Measurements from ENCODE around the gene ADIPOR1.

DNA sequence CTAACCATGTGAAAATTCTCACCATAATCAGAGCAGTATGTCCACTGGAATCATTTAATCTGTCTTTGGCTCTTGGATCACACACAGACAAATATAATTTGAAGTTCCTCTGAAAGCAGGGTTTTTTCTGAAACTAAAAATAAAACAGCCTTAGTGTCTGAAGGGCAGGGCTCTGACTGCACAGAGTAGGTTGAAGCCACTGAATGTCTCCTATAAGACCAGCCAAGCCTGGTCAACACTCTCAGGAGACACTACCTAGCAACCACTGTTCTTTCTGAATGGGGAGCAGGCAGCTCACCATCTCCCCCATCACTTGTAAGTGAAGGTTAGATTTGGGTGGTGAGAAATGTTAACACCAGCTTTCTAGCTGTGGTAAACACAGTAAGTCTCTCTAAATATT is 33.0 kb upstream of the ADIPOR1 start:
- TF ChIP-seq POLR2A (IDR thresholded peaks at IDR 0.05) (no peak), EP300 (IDR thresholded peaks at IDR 0.05) (no peak)
- TF ChIP-seq, protein P1, sequence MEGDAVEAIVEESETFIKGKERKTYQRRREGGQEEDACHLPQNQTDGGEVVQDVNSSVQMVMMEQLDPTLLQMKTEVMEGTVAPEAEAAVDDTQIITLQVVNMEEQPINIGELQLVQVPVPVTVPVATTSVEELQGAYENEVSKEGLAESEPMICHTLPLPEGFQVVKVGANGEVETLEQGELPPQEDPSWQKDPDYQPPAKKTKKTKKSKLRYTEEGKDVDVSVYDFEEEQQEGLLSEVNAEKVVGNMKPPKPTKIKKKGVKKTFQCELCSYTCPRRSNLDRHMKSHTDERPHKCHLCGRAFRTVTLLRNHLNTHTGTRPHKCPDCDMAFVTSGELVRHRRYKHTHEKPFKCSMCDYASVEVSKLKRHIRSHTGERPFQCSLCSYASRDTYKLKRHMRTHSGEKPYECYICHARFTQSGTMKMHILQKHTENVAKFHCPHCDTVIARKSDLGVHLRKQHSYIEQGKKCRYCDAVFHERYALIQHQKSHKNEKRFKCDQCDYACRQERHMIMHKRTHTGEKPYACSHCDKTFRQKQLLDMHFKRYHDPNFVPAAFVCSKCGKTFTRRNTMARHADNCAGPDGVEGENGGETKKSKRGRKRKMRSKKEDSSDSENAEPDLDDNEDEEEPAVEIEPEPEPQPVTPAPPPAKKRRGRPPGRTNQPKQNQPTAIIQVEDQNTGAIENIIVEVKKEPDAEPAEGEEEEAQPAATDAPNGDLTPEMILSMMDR (IDR thresholded peaks at IDR 0.05), result no peak
